Measurements from ENCODE around the gene LYSMD2.

DNA sequence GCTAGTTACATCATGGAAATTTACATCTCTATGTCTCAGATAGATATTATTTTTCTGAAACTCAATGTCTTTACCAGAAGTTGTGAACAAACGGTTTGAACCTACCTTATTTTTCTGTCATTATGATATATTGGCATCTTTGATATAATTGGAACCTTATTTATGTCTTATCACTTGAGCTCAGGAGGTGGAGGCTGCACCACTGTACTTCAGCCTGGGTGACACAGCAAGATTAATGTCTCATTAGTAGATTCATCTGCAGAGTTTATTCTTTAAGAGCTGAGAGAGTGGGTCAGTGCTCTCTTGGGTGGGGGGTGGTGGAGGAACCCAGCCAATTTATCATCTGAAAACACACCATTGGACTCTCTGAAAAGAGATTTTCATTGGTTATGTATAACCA, 34.7 kb downstream of the LYSMD2 start:
- TF ChIP-seq CTCF (IDR thresholded peaks at IDR 0.05) (no peak), POLR2A (IDR thresholded peaks at IDR 0.05) (no peak)

Measured in right lobe of liver (tissue), 4 donors.